Trophoblast cell (in vitro differentiated cells and primary cell): ENCODE results near the gene MPPED1.

Source experiments
- DNase-seq, 2 donors: peaks; one replicate each; pipeline ENCODE4 v3.0.0-alpha.2; 2016
- H2AFZ ChIP-seq: 2 replicates; pipeline ENCODE4 v1.6.1; 2013; ENCODE audit warnings: low read length, moderate library complexity, mild to moderate bottlenecking; ENCODE audit not compliant: insufficient read depth, poor library complexity
- H2AK5ac ChIP-seq: 2 replicates; pipeline ENCODE4 v1.6.1; 2013; ENCODE audit warnings: mild to moderate bottlenecking, low read length
- H2BK120ac ChIP-seq: 2 replicates; pipeline ENCODE4 v1.6.1; 2013; ENCODE audit warnings: low read length, mild to moderate bottlenecking, moderate library complexity; ENCODE audit not compliant: insufficient read depth, poor library complexity
- H2BK12ac ChIP-seq: 2 replicates; pipeline ENCODE4 v1.6.1; 2013; ENCODE audit warnings: mild to moderate bottlenecking, low read length, moderate library complexity
- H2BK5ac ChIP-seq: 2 replicates; pipeline ENCODE4 v1.6.1; 2013; ENCODE audit warnings: low read length, low read depth, moderate library complexity, mild to moderate bottlenecking; ENCODE audit not compliant: poor library complexity
- H3K14ac ChIP-seq: 2 replicates; pipeline ENCODE4 v1.6.1; 2013; ENCODE audit warnings: mild to moderate bottlenecking, low read length
- H3K18ac ChIP-seq: 2 replicates; pipeline ENCODE4 v1.6.1; 2013; ENCODE audit warnings: mild to moderate bottlenecking, low read length
- H3K23ac ChIP-seq: 2 replicates; pipeline ENCODE4 v1.6.1; 2013; ENCODE audit warnings: low read length
- H3K27ac ChIP-seq: 2 replicates; pipeline ENCODE4 v1.5.1; 2013; ENCODE audit warnings: low read depth, mild to moderate bottlenecking, inconsistent platforms, low read length, moderate library complexity
- H3K27me3 ChIP-seq: 2 replicates; pipeline ENCODE4 v1.6.1; 2013; ENCODE audit warnings: inconsistent platforms, mild to moderate bottlenecking, low read length, moderate library complexity; ENCODE audit not compliant: insufficient read depth
- H3K36me3 ChIP-seq, 2 experiments: 1 replicate in 1 of 2; 2 replicates in 1 of 2; pipeline ENCODE4 v1.6.1; 2013; ENCODE audit warnings: low read length in 2 of 2, mild to moderate bottlenecking in 2 of 2, moderate library complexity in 1 of 2; ENCODE audit not compliant: insufficient read depth in 2 of 2, control insufficient read depth in 1 of 2
- H3K4ac ChIP-seq: 2 replicates; pipeline ENCODE4 v1.6.1; 2013; ENCODE audit warnings: low read depth, mild to moderate bottlenecking, low read length, moderate library complexity
- H3K4me1 ChIP-seq, 2 experiments: 1 replicate in 1 of 2; 2 replicates in 1 of 2; pipeline ENCODE4 v1.6.1; 2013; ENCODE audit warnings: low read length in 2 of 2, mild to moderate bottlenecking in 2 of 2, moderate library complexity in 1 of 2; ENCODE audit not compliant: insufficient read depth in 2 of 2, control insufficient read depth in 1 of 2
- H3K4me2 ChIP-seq: 2 replicates; pipeline ENCODE4 v1.6.1; 2013; ENCODE audit warnings: inconsistent platforms, mild to moderate bottlenecking, low read length, moderate library complexity
- H3K4me3 ChIP-seq: 2 replicates; pipeline ENCODE4 v1.5.1; 2013; ENCODE audit warnings: mild to moderate bottlenecking, low read depth, low read length, inconsistent platforms
- H3K79me1 ChIP-seq: one replicate; pipeline ENCODE4 v1.6.1; 2013; ENCODE audit warnings: low read length
- H3K79me2 ChIP-seq: 2 replicates; pipeline ENCODE4 v1.6.1; 2013; ENCODE audit warnings: low read length, mild to moderate bottlenecking; ENCODE audit not compliant: control insufficient read depth, insufficient read depth, poor library complexity
- H3K9ac ChIP-seq: 2 replicates; pipeline ENCODE4 v1.6.1; 2013; ENCODE audit warnings: mild to moderate bottlenecking, low read length
- H3K9me3 ChIP-seq: 2 replicates; pipeline ENCODE4 v1.6.1; 2013; ENCODE audit warnings: low read depth, mild to moderate bottlenecking, control low read depth, inconsistent platforms, low read length; ENCODE audit not compliant: insufficient read depth
- H4K12ac ChIP-seq: 2 replicates; pipeline ENCODE4 v1.6.1; 2013; ENCODE audit warnings: low read depth, mild to moderate bottlenecking, low read length, moderate library complexity
- H4K8ac ChIP-seq: 2 replicates; pipeline ENCODE4 v1.6.1; 2013; ENCODE audit warnings: low read depth, mild to moderate bottlenecking, low read length, moderate library complexity
- H4K91ac ChIP-seq: one replicate; pipeline ENCODE4 v1.6.1; 2013; ENCODE audit warnings: low read depth, mild to moderate bottlenecking, low read length, moderate library complexity
- WGBS: extraction: QIAGEN DNeasy Blood & Tissue Kit; methylation state at CpG from one replicate; pipeline ENCODE4 v1.1.7; 2013; ENCODE audit warnings: missing lambda C conversion rate; ENCODE audit not compliant: insufficient read length, insufficient coverage; ENCODE audit errors: extremely low coverage; 5-methylcytosine and 5-hydroxymethylcytosine counted together

The MPPED1 gene

GRCh38 chr22:43544289-43544673 is 132.5 kb downstream of the MPPED1 start:
- H3K4ac ChIP-seq: no peak overlapping the region
- no peaks in the 10 kb centered on the region for H3K79me2 ChIP-seq
- no peaks in the 10 kb centered on the region for H3K27me3 ChIP-seq

DNA sequence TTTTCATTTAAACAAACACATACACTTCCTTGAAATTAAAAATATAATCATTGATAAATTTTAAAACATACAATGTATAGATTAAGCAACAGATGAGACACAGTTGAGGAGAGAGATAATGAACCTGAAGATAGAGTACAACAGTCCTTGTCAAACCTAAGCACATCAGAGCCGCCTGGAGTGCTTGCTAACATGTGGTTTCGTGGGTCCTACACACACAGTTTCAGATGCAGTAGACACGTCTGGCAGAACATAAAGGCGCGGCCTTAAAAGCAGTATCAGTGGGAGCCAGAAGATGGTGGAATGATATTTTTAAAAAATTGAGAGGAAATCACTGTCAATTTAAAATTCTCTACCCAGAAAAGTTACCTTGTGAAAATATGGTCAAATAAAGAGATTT is 134.4 kb downstream of the MPPED1 start:
- H3K14ac ChIP-seq: no peak overlapping the region
- no peak for DNase-seq
- H3K27me3 ChIP-seq: no peaks in the 10 kb centered on the region
- no peak overlapping the region for H2BK5ac ChIP-seq
- no peaks in the 10 kb centered on the region for H3K36me3 ChIP-seq
- no peak overlapping the region for H4K8ac ChIP-seq
- H3K9ac ChIP-seq: no peak overlapping the region
- no peak overlapping the region for H4K12ac ChIP-seq
- H3K18ac ChIP-seq: no peak overlapping the region
- H2AK5ac ChIP-seq: no peak overlapping the region
- H4K91ac ChIP-seq: no peak overlapping the region
- no peak overlapping the region for H2AFZ ChIP-seq
- no peak overlapping the region for H3K27ac ChIP-seq
- no peaks in the 10 kb centered on the region for H3K79me1 ChIP-seq
- no peak overlapping the region for H3K4me2 ChIP-seq
- H3K9me3 ChIP-seq: no peaks in the 10 kb centered on the region
- H3K79me2 ChIP-seq: no peaks in the 10 kb centered on the region
- H3K4ac ChIP-seq: no peak overlapping the region
- no CpG with 5 or more reads among the region's 5 CpGs for WGBS
- no peaks in the 10 kb centered on the region for H3K4me1 ChIP-seq
- H2BK12ac ChIP-seq: no peak overlapping the region
- no peak overlapping the region for H3K23ac ChIP-seq
- H3K4me3 ChIP-seq: no peak overlapping the region
- no peak overlapping the region for H2BK120ac ChIP-seq

More at GRCh38 chr22:43544289-43544673, 132.5 kb downstream of the MPPED1 start:
- H2BK12ac ChIP-seq: no peak overlapping the region
- no peak overlapping the region for H2AK5ac ChIP-seq
- no peak overlapping the region for H3K27ac ChIP-seq
- no peaks in the 10 kb centered on the region for H3K9me3 ChIP-seq
- H3K4me3 ChIP-seq: no peak overlapping the region
- H4K8ac ChIP-seq: no peak overlapping the region
- no peak overlapping the region for H3K23ac ChIP-seq
- H2BK120ac ChIP-seq: no peak overlapping the region
- no peak overlapping the region for H3K4me2 ChIP-seq
- H3K79me1 ChIP-seq: no peaks in the 10 kb centered on the region
- H3K9ac ChIP-seq: no peak overlapping the region
- no peak overlapping the region for H4K91ac ChIP-seq
- no peak for DNase-seq
- WGBS: no CpG with 5 or more reads among the region's 4 CpGs
- H3K14ac ChIP-seq: no peak overlapping the region
- no peak overlapping the region for H4K12ac ChIP-seq
- no peak overlapping the region for H3K18ac ChIP-seq
- H3K4me1 ChIP-seq: no peaks in the 10 kb centered on the region
- no peaks in the 10 kb centered on the region for H3K36me3 ChIP-seq
- H2BK5ac ChIP-seq: no peak overlapping the region
- H2AFZ ChIP-seq: no peak overlapping the region

DNA sequence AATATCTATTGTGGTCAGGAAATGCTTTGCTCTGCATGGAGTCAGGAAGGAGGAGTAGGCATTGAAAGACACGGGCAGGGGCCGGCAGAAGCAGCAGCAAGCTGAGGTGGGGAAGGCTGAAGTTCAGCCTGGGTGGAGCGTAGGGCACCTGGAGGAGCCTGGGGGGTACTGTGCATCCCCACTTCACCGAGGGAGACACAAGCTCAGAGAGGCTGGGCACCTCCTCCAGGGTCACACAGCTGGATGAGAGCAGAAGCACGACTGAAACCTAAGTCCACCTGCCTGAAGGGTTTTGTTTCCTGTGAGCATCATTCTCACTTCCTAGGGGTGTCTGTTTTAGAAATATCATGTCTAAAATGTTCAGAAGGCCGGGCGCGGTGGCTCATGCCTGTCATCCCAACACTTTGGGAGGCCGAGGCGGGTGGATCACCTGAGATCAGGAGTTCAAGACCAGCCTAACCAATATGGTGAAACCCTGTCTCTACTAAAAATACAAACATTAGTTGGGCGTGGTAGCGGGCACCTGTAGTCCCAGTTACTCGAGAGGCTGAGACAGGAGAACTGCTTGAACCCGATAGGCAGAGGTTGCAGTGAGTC is 138.3 kb downstream of the MPPED1 start:
- Histone ChIP-seq H4K91ac (no peak overlapping the region), H3K79me1 (no peaks in the 10 kb centered on the region), H2BK5ac (no peak overlapping the region), H2AK5ac (no peak overlapping the region), H3K79me2 (no peaks in the 10 kb centered on the region), H2BK120ac (no peak overlapping the region), H3K27ac (no peak overlapping the region), H3K9me3 (peaks cover 6% of the 10 kb centered on the region), H3K9ac (no peak overlapping the region), H2BK12ac (no peak overlapping the region), H3K14ac (no peak overlapping the region), H3K4ac (no peak overlapping the region), H2AFZ (no peak overlapping the region), H3K18ac (no peak overlapping the region), H3K4me2 (no peak overlapping the region), H3K23ac (no peak overlapping the region), H3K27me3 (no peaks in the 10 kb centered on the region), H3K4me1 (no peaks in the 10 kb centered on the region), H4K8ac (no peak overlapping the region), H3K36me3 (no peaks in the 10 kb centered on the region), H3K4me3 (no peak overlapping the region), H4K12ac (no peak overlapping the region)
- no CpG with 5 or more reads among the region's 14 CpGs for WGBS
- no peak for DNase-seq

GRCh38 chr22:43550672-43551071 is 138.9 kb downstream of the MPPED1 start:
- no peaks in the 10 kb centered on the region for H3K79me2 ChIP-seq
- H2BK12ac ChIP-seq: no peak overlapping the region
- no peak overlapping the region for H2AK5ac ChIP-seq
- H4K12ac ChIP-seq: no peak overlapping the region
- H3K4ac ChIP-seq: no peak overlapping the region
- no CpG with 5 or more reads among the region's 6 CpGs for whole genome bisulfite sequencing
- no peak overlapping the region for H4K91ac ChIP-seq
- H2BK5ac ChIP-seq: no peak overlapping the region
- no peak overlapping the region for H2BK120ac ChIP-seq
- no peak for DNase-seq
- H3K14ac ChIP-seq: no peak overlapping the region
- H2AFZ ChIP-seq: no peak overlapping the region
- no peak overlapping the region for H3K9ac ChIP-seq
- no peaks in the 10 kb centered on the region for H3K4me1 ChIP-seq
- no peaks in the 10 kb centered on the region for H3K36me3 ChIP-seq
- no peak overlapping the region for H3K18ac ChIP-seq
- no peak overlapping the region for H3K27ac ChIP-seq
- no peaks in the 10 kb centered on the region for H3K79me1 ChIP-seq
- no peak overlapping the region for H4K8ac ChIP-seq
- no peak overlapping the region for H3K23ac ChIP-seq
- no peaks in the 10 kb centered on the region for H3K27me3 ChIP-seq
- no peak overlapping the region for H3K4me2 ChIP-seq
- peaks cover 7% of the 10 kb centered on the region for H3K9me3 ChIP-seq
- H3K4me3 ChIP-seq: no peak overlapping the region
